H1 (cell line): ENCODE data around the gene REG1B.
"Not testable (repeated sequence)": the region's sequence is repeated elsewhere in the genome, so short reads cannot be mapped to it uniquely, and the experiment has no call there.

Experiments
- ATF3 ChIP-seq: IDR thresholded peaks from 2 replicates; pipeline ENCODE4 v1.6.1; 2011; ENCODE audit warnings: low read depth, mild to moderate bottlenecking, low read length; ENCODE audit not compliant: insufficient read depth
- CTCF ChIP-seq, 3 experiments: IDR thresholded peaks; 1 replicate in 2 of 3; 2 replicates in 1 of 3; pipeline versions ENCODE4 v1.5.1 to v1.6.1; 2011; ENCODE audit warnings: low read length in 3 of 3, mild to moderate bottlenecking in 3 of 3, inconsistent platforms in 2 of 3, low read depth in 1 of 3, moderate library complexity in 1 of 3; ENCODE audit not compliant: insufficient read depth in 1 of 3; ENCODE audit errors: control extremely low read depth in 1 of 3
- EZH2 ChIP-seq: fragments of 200-600 bp; sonication (generic); IDR thresholded peaks from 2 replicates; pipeline ENCODE4 v1.7.1; 2012; ENCODE audit warnings: low read depth, mild to moderate bottlenecking, moderate library complexity, low read length, inconsistent platforms; ENCODE audit not compliant: severe bottlenecking
- POLR2A ChIP-seq, 2 experiments: IDR thresholded peaks; 1 replicate in 1 of 2; 2 replicates in 1 of 2; pipeline ENCODE4 v1.6.1; 2011; ENCODE audit warnings: low read depth in 2 of 2, low read length in 2 of 2, mild to moderate bottlenecking in 2 of 2; ENCODE audit errors: control extremely low read depth in 1 of 2
- POLR2AphosphoS5 ChIP-seq: IDR thresholded peaks from 2 replicates; pipeline ENCODE4 v1.6.1; 2011; ENCODE audit warnings: low read depth, low read length
- RFX5 ChIP-seq: IDR thresholded peaks from 2 replicates; pipeline ENCODE4 v1.6.1; 2011; ENCODE audit warnings: low read depth, low read length, improper control_type of control experiment, borderline replicate concordance
- RXRA ChIP-seq: IDR thresholded peaks from 2 replicates; pipeline ENCODE4 v1.6.1; 2011; ENCODE audit warnings: low read depth, mild to moderate bottlenecking, low read length, moderate library complexity; ENCODE audit not compliant: insufficient read depth
- SIN3A ChIP-seq, 2 experiments: IDR thresholded peaks in 1 of 2; conservative IDR thresholded peaks in 1 of 2; 2 replicates each; pipeline ENCODE4 v1.6.1; 2011 to 2012; ENCODE audit warnings: low read length in 2 of 2, improper control_type of control experiment in 1 of 2, low read depth in 1 of 2, mild to moderate bottlenecking in 1 of 2
- SRF ChIP-seq: IDR thresholded peaks from 2 replicates; pipeline ENCODE4 v1.6.1; 2011; ENCODE audit warnings: mild to moderate bottlenecking, low read depth, low read length, moderate library complexity
- SUZ12 ChIP-seq: fragments of 200-600 bp; sonication (generic); IDR thresholded peaks from 2 replicates; pipeline ENCODE4 v1.6.1; 2012; ENCODE audit warnings: mild to moderate bottlenecking, inconsistent platforms, low read length, moderate library complexity, mixed read lengths

GRCh38 chr2:79054769-79055168 is 33.0 kb downstream of the REG1B start:
- not testable (repeated sequence) for TF ChIP-seq CTCF (IDR thresholded peaks at IDR 0.05; ENCODE audit: control extremely low read depth in 1 of 3, insufficient read depth in 1 of 3, low read depth in 1 of 3, low read length in 3 of 3); RXRA; POLR2AphosphoS5; RFX5; SRF; EZH2; POLR2A (IDR thresholded peaks at IDR 0.05; ENCODE audit: control extremely low read depth in 1 of 2, low read depth in 2 of 2, low read length in 2 of 2); ATF3; SIN3A (conservative IDR thresholded peaks at IDR 0.05 in 1 of 2, IDR thresholded peaks at IDR 0.05 in 1 of 2; ENCODE audit: low read depth in 1 of 2, low read length in 2 of 2); SUZ12
